ENCODE data around the gene LHX3.

LHX3 gene

DNA sequence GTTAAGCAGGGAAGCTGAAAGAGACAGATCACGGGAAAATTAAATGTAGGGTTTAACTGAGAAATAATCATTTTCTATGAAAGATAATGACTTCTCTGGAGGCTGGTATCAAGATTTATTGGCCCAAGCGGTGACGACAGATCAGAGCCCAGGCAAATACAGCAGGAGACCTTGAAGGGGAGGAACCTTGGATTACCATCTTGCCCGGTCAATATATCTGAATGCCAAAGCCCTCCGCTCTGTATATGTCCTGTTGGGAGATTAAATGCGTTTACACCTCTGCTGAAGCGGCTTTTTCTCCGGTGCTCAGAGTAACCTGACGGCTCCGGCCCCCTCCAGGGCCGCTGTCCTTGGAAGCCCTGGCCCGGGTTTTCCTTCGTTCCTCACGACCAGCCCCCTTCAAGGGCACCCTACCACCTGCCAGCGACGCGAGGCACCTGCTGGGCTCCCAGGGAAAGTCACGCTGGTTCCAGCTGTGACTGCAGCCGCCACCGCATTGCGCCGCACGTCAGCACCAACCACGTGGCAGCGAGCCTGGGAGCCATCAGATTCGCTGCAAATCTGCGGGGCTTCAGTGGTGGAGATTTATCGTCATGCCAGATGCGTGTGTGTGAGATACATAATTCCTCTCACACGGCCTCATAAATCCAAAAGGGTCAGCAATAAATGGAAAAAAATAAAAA, 45.1 kb upstream of the LHX3 start:
- TF ChIP-seq, protein P1, sequence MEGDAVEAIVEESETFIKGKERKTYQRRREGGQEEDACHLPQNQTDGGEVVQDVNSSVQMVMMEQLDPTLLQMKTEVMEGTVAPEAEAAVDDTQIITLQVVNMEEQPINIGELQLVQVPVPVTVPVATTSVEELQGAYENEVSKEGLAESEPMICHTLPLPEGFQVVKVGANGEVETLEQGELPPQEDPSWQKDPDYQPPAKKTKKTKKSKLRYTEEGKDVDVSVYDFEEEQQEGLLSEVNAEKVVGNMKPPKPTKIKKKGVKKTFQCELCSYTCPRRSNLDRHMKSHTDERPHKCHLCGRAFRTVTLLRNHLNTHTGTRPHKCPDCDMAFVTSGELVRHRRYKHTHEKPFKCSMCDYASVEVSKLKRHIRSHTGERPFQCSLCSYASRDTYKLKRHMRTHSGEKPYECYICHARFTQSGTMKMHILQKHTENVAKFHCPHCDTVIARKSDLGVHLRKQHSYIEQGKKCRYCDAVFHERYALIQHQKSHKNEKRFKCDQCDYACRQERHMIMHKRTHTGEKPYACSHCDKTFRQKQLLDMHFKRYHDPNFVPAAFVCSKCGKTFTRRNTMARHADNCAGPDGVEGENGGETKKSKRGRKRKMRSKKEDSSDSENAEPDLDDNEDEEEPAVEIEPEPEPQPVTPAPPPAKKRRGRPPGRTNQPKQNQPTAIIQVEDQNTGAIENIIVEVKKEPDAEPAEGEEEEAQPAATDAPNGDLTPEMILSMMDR (IDR thresholded peaks at IDR 0.05), result no peak

DNA sequence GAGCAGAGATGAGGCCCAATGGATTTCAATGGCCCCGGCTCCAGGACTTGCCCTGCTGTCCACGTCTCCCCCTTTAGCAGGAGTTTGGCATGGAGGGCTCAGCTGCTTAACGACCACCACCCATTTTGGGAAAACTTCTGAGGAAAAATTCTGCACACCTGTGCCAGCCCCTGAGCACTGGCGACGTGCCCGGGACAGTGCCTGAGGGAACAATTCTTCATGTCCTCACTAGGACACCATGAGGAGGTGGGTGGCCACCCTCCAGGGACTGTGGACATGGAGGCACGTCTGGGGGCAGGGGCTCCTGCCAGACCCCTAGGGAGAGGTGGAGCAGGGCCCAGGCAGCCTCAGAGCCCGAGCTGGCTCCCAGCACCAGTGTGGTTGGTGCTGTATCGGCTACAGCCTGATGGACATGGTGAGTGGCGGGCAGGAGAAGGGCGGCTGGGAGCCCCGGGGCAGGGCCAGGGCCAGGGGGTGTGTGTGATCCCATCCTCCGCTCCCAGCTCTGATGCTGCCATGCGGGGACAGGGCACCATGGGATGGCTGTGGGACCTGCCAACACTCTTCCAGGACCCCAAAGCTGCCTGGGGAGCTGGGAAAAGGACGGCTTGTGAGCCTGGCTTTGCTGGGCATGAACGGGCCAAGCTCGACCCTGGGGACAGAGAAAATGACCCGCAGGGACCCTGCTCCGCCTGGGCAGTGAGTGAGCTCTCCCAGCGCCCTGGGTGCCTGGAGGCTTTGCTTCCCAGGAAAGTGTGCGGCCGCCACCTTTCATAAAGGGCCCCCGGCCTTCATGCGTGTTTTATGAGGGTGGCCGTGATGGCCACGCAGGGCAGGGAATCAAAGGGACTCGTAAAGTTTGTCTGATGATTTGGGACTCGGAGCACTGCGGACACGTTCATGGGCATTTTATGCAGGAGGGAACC, 44.3 kb upstream of the LHX3 start:
- TF ChIP-seq, protein P1 (IDR thresholded peaks at IDR 0.05), result no peak

DNA sequence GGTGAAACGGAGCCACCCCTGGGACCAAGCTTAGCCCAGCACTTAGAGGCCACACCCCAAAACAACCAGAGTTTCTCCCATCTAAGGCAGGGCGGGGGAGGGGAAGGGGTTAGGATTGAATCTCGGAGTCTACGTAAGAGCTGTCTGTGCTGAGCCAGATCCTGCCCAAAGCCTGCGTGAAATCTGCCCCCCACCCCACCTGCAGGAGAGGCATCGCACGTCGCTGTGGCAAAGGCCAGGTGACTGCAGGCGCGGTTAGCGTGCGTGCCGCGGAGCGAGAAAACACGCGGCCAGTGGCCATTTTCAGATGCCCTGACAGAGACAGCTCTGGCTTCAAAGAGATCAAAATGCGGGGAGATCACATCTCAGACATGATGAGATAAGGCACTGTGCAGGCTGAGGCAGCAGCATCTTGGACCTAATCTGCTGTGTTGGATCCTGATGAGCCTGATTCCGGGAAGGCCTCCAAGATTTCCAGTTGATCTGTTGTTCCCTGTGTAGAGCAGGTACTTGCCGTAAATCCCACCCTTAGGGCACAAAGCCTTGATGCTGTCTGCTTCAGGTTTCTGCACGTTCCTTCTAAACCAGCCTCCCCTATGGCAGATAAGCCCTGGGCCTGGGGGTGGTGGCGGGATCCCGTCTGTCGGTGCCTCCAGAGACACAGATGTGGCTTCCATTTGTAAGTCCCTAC, 43.2 kb upstream of the LHX3 start:
- TF ChIP-seq, protein P1 (IDR thresholded peaks at IDR 0.05), result no peak

DNA sequence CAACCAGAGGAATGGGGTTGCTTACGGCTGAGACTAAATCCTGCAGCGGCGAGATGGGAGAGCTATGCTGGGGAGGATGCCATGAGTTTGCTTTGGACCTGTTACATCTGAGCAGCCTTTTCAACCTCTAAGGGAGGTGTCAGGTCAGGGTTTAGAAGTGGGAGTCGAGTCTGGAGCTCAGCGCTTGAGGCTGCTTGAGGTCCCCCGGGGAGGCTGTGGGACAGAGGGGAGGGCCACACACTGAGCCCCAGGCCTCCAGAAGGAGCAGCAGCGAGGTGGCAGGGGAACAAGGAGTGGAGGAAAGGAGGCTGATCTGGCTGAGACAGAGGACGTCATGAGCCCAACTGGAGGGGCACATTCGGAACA, 42.6 kb upstream of the LHX3 start:
- TF ChIP-seq, protein P1 (IDR thresholded peaks at IDR 0.05), result no peak

DNA sequence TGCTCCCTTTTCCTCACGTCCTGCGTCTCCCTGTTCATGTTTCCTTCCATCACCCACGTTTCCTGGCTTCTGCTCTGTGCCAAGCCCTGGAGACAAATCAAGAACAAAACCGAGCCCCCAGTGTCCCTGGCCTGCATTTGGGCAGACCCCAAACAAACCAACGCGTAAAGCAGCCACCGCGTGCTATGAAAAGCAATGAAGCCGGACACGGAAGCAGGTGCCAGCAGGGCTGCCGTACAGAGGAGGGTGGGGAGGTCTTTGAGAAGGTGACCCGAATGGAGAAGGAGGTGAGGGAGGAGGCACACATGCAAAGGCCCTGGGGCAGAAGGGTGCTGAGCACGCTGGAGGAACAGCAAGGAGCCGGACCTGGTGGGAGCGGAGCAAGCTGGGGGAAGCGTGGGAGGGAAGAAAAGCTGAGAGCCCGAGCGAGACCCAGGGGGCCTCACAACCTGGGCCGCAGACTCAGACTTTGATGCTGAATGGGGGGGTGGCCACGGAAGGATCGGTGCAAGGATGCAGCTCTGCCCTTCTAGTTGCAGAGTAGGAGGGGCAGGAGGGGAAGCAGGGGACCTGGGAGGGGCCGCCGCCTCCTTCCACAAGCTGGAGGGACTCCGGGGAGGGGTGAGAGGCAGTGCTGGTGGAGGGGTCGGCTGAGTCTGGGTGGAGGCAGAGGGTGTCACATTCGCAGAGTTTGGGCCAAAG, 42.1 kb upstream of the LHX3 start:
- TF ChIP-seq, protein P1 (IDR thresholded peaks at IDR 0.05), result no peak

DNA sequence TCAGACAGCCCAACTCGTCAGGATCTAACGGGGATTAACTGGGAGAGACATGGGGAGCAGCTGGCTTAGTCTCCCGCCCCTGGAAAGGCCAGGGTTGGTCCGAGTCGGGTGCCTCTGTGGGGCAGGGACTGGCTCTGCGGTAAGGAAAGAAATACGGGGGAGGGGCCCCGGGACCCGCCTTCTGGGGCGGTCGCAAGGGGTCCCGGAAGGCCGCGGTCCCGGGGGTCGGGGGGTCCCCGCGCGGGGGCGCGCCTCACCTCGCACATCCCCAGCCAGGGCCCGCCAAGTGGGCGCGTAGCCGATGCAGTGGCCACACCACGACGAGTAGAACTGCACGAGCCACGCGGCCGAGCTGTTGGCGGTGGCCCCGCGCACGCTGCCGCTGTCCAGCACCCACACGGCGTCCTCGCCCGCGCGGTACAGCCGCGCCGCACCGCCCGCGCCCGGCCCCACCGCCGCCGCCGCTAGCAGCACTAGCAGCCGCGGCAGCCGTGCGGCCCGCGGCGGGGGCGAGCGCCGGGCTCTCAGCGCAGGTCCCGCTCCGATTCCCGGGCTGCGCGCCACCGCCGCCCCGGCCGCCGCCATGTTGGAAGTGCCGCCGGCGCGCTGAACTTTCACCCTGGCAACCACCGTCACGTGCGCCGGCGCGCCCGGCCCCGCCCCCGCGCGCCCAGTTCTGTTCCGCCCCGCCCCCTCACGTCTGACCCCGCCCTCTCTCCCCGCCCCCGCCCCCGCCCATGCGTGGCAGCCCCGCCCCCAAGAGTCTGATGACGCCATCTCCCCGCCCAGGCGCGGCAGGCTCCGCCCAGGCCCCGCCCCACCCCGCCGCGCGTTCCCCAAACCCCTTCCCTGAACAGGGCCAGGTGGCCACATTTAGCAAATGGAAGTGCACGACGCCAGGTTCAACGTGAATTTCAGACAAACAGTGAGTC, 40.6 kb upstream of the LHX3 start, which contains the start of gene QSOX2:
Gene QSOX2 (minus strand): TSS at position 594 of the 932 bp plus-strand sequence. CDS start 9 bp downstream, at position 585.
- TF ChIP-seq, protein P1 (IDR thresholded peaks at IDR 0.05), result no peak

Measured in LNCAP (cell line).